ENCODE results near the gene BNC2.

The BNC2 gene

DNA sequence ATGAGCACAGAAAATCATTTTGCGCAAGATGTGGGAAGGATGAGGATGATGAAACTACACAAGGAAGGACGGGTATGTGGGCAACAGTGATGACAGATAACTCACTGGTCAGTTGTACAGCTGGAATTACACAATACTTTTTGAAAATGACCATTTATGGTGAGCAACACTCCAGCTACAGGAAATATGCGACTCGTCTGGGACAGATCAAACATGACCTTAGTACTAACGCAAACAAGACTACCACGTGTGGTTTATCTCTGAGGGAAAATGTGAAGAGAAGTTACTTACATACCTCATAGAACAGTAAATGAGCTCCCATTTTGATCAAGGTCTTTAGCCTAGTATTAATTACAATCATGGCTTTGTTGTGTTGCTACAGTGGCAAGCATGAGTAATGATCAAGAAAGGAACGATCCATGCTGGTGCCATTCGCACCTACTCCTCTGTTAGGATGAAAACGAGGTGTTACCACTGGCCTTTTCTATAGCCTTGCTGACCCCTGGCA, 456.9 kb downstream of the BNC2 start:
- no peak for DNase-seq (ENCODE audit: low read depth)

DNA sequence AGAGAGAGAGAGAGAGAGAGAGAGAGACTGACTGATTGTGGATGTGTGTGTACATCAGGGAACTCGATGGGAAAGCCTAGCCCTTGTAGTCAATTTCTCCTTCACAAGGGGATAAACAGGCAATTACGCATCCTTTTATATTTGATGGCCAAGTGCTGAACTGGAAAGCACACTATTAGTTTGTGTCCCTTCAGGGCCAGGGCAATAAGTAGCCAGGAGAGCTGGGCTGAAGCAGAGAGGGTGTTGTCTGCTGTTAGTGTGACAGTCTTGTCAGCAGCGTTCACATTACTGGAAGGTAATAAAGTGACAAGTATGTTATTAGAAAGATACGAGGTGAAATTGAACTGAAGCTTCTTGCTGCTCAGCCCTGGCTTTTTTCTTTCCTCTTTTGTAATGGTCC, 457.7 kb downstream of the BNC2 start:
- DNase-seq (ENCODE audit: low read depth), result no peak

DNA sequence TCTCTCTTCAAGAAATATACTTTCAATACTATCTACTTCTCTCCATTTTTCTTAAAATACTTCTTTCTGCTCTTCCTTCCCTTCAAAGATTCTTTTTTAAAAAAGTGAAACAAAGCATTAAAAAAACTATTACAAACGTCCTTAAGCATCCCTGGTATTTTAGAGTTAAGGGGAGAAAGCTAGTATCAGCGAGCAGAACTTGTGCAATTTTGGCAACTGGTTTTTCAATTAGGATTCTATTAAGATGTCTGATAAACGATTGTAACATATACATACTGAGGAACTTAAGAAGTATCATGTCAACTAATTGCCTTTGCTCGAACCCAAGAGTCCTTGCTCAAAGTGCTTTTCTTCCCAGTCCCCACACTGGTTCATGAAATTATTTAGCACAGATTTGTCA, 459.2 kb downstream of the BNC2 start:
- DNase-seq (ENCODE audit: low read depth), result no peak

DNA sequence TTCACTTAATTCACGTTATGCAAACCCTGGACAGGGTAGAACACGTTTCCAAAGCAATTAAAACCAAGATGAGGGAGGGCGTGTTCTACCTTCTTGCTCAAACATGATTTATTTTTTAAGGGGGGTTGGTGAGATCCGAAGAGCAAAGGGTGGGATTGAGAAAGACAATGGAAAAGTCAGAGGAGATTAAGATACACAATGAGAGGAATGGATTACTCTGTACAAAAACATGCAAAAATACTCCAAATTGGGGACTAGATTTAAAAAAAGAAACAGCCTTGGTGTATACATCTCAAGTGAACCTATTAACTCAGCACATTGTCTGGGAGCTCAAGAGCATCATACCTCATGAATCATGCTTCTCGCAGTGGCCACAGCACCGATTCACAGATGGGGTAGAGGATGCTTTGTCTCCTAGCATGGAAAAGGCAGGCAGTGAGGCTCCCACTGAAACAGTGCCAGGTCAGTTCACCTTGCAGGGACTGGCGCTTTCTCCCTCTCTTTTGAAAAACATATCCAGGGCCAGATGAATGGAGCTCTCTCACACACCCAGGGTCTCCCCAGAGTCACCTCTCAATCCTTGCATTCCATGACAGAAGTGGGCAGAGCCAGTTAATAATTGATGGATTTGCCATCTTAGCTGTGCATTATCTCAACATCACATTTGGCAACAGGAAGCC, 459.7 kb downstream of the BNC2 start:
- no peak for DNase-seq (ENCODE audit: low read depth)

DNA sequence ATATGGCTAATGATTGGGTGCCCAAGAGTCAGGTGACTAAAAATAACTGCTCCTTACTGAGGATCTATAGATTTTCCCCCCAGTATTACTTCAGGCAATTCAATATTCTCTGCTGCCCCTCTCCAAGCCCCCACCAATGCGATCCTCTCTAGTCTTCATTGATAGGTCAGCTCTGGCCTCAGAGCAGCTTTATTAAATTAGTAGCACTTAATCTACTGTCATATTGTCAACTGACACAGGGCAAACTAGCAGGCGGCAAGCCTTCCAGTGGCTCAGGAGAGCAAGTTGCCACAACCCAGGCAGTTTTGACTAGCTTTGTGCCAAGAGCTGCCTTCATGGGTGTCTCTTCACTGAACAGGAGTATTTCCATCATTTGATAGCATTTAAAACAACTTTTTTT, 462.9 kb downstream of the BNC2 start:
- DNase-seq (ENCODE audit: low read depth), result no peak

DNA sequence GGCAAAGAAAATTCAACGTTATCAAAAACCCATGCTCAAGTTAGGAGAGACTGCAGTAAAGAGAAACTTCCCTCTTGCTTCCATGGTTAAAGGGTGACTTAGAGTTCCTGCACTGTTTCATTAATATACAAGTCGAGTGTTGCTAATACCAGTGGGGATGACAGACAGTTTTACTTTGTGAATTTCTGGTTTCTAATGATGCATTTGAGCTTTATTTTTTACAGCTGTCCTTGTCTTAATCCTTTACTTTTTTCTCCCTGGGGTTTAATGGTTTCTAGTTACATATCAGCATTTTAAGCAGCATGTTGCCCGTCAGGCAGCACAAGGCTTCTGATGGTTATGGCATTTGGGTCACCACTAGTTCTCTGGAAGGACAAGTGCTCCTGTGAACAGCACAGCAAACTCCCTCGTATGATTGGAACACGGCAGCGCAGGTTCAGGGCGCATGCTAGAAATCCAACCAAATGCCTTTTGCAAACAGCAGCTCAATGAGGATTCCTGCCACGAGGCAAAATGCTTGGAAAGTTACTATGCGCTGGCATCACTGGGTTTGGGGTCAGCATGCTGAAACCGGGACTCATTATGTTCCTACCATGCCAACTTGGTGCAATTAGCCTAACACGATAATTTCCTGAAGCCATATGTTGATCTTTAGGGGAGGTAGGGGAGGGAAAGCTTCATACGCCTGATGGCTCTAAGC, 463.8 kb downstream of the BNC2 start:
- DNase-seq (ENCODE audit: low read depth), result no peak

DNA sequence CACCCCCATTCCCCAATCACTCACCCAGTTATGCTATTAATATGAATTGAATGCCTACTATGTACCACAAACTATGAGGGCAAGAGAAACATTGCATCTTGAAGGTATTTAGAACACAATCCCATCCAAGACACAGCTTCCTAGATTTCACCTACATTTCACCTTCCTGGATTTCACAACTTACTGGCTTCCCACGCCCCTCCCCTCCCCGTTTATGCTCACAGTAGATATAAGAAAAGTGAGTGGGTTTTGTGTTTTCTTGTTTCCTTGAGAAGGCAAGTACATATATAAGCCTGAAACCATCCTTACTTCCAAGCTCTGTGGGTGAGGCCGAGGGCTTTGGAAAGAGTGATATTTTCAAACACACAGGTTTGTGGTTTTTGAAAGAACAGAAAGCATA, 465.0 kb downstream of the BNC2 start:
- DNase-seq (ENCODE audit: low read depth), result no peak

DNA sequence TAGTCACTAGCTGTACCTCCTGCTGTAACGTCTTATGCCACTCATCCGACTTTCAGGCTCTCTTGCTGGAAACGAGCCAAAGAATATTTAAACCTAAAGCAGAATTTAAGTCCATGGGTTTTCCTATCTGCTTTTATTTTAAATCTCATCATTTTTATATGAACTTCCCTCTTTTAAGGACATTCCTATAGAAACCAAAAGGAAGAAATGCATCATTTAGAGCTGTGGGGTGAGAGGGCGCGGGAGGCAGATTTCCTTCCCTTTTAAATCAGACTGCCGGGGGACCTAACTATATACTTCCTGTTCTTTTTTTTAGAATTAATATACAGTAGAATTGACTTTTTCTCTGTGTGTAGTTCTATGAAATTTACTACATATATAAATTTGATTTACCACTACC, 468.8 kb downstream of the BNC2 start:
- no peak for DNase-seq (ENCODE audit: low read depth)

DNA sequence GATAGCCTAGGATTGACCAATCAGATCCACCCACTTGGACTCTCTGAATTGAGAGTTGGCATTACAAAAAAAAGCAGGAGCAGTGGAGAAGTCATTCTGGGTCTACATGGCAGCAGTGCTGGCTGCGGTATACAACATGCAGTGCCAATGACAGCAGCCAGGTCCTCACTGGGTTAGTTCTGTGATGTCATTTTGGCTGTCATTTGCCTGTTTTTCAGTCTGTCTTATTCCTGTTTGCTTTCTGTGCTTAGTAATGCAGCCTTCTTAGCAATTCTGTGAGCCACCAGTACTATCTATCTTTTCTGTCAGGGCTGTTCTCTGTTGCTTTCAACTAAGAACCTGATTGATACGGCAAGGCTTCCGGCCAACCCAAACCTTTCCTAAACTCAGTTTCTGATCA, 471.8 kb downstream of the BNC2 start:
- no peak for DNase-seq (ENCODE audit: low read depth)

DNA sequence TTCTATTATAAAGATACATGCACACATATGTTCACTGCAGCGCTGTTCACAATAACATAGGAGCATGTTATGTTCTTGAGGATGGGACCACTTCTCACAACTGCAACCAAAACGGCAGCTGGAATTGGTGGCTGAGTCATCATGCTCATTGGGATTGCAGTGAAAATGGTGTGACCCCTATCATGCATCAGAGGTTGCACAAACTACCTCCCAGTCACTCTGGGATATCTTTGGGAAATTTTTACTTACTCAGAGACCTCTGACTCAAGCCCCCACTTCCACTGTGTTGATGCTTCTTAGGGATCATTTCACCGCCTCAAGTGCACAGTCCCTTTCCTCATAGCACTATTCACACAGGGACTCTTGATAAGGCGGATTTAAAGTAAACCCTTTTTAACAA, 474.1 kb downstream of the BNC2 start:
- no peak for DNase-seq (ENCODE audit: low read depth)

DNA sequence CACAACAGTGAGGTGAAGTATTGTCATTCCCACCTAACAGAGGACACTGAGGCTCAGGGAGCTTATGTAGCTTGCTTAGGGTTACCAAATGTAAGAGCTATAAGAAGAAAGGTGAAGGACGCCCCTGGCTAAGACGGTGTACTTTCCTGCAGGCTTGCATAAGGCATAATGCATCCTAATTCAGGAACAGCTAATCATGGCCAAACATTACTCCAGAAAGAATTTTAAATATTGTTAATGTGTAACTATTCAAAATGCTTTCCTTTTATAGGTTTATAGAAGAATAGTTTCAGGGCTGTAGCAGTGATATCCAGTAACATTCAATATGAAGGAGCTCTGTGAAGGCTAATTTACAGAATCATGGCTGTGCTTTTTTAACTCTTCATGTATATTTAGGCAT, 479.1 kb downstream of the BNC2 start:
- no peak for DNase-seq (ENCODE audit: low read depth)

DNA sequence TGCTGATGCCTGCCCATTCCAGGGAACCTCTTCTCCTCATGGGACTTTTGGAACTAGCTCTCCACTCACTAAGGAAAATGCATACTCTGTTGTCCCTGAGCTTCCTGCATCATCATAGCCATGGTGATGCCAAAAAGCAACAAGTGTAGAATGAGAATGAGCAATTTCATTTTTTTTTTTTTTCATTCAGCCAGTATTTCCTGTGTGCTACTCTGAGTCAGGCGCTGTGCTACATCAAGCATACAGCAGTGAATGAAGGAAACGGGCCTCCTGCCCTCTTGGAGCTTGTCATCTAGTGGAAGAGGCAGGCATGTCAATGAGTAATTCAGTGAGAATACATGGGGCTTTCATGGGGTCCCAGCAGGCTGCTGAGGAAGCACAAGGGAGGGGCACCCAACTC, 483.1 kb downstream of the BNC2 start:
- no peak for DNase-seq (ENCODE audit: low read depth)

DNA sequence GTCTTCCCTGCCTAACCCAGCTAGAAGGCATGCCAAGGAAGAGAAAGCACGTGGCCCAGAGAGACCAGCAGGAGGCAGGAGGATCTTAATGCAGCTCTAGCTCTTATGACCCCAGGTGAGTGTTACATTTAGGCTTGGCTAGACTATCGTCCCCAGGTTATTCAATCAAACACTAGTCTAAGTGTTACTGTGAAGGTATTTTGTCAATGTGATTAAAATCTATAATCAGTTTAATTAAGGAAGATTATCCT, 483.7 kb downstream of the BNC2 start:
- DNase-seq (ENCODE audit: low read depth), result no peak

DNA sequence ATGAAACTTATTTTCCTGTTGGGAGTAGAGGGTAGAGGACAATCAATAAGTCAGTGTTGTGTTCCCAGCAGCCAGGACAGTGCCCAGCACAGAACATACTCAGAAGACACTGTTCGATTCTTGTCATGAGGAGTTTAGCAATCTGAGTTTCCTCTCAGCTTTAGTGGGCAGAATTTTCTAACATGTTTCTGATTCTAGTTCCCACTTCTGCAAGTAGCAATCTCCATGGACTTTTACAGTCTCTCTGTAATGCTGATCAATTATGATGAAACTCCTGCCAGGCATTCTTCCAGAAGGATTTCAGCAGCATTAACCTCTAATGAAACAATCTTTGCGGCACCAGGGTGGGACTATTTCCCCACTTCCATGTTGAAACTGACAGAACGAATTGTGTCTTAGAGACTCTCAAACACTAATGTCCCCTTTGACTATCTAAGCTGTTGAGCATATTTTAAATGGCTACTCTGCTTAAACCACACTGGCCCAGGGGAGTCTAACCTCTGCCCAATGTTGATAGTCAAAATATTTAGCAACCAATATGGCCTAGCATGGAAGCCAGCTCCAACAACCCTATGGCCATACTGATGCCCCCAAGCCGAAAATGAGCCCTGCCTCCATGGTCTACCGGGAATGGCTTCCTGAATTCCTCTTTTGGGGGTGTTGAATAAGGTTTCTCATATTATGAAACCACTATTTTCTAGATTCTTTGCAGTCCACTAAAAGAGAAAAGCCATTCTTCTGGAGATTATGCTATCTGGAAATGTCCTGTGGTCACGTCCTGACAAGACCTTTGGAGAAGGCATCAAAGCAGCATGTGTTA, 484.3 kb downstream of the BNC2 start:
- DNase-seq (ENCODE audit: low read depth), result no peak

DNA sequence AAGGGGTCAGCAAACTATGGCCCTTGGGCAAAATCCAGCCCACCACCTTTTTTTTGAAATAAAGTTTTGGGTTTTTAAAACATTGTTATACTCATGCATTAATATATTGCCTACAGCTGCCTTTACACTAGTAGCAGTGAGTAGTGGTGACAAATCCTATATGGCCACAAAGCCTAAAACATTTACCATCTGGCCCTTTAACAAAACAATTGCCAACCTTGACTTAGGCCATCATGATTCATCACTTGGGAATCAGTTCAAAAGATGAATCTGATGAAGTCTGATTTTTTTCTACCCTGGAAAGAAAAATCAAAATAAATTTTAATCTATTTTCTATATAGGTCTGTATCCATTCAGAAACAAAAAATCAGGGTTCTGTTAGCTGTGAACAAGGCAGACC, 484.9 kb downstream of the BNC2 start:
- no peak for DNase-seq (ENCODE audit: low read depth)

DNA sequence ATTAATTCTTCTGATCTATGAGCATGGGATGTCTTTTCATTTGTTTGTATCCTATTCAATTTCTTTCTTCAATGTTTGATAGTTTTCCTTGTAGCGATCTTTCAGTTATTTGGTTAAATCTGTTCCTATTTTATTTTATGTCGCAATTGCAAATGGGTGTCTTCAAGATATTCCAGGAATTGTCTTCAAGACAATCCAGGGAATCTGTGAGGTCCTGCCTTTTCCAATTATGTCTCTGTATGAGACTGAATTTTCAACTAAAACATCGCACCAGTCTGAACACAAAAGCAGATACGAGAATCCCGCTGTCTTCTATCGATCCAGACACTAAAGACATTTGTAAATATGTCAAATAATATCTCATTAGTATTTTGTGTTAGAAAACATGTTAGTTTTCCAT, 485.5 kb downstream of the BNC2 start:
- no peak for DNase-seq (ENCODE audit: low read depth)

DNA sequence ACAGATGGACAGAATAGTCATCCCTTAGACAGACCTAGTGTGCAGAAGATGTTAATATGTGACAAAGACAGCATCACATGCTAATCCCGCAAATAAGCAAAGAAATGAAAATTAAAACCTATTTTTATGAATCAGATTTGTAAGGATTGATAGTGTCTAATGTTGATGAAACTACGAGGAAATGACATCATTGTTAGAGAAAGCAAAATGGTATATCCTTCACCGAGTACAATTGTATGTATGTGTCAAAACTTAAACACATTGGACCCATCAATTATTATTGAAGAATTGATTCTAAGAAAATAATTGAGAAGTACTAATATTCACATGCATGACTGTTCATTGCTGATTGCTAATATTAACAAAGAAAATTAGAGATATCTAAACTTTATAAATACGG, 493.2 kb downstream of the BNC2 start:
- no peak for DNase-seq (ENCODE audit: low read depth)

DNA sequence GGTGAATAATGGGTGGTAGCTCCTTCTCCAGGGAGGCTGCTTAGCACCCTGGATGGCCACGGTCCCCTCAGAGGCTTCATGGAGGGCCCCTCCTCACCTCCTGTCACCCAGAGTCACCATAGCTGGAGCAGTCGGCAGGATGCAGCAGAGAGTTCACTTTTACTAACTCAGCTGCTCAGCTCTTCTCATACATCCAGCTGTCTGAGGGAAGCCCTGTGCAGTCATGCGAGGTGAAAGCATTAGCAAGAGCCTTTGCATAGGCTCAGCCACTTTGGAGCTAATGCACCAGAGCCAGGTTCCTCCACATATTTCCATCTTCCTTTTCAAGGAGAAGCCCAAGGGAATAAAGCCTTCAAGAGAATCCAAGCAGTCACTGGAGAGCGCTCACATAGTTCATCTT, 499.2 kb downstream of the BNC2 start:
- no peak for DNase-seq (ENCODE audit: low read depth)

DNA sequence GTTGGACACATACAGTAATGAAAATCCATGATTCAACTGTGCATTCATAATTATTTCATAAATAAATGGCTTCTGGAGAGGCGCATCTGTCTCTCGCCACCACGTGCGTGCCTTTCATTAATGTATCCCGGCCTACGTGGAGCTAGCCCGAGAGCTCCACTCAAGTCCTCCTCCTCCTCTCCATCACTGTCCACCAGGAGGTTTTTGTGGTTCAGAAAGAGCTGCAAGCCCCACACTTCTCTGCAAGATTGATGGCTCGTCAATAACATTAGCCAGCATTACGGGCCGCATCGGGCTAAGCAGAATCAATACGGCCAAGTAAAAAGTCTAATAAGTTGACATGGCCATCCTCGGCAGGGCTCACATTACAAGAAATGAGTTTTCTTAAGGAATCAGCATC, 499.8 kb downstream of the BNC2 start:
- no peak for DNase-seq (ENCODE audit: low read depth)

DNA sequence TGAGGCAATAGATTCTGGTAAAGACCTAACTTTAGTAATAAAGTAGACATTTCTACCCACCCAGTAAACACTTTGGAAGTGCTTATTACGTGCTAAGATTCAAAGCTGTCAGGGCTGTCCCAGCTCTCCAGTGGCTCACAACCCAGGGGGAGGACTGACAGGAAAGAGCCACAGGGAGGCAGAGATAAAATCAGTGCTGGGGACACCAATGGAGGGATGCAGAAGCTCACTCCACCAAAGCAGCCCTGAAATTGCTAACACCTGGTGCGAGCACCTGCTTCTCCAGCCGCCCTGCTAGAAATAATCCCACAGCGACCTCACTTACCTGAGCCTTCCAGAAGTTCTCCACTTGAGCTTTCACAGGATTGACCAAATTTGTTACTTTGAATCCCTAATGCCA, 501.0 kb downstream of the BNC2 start:
- no peak for DNase-seq (ENCODE audit: low read depth)

DNA sequence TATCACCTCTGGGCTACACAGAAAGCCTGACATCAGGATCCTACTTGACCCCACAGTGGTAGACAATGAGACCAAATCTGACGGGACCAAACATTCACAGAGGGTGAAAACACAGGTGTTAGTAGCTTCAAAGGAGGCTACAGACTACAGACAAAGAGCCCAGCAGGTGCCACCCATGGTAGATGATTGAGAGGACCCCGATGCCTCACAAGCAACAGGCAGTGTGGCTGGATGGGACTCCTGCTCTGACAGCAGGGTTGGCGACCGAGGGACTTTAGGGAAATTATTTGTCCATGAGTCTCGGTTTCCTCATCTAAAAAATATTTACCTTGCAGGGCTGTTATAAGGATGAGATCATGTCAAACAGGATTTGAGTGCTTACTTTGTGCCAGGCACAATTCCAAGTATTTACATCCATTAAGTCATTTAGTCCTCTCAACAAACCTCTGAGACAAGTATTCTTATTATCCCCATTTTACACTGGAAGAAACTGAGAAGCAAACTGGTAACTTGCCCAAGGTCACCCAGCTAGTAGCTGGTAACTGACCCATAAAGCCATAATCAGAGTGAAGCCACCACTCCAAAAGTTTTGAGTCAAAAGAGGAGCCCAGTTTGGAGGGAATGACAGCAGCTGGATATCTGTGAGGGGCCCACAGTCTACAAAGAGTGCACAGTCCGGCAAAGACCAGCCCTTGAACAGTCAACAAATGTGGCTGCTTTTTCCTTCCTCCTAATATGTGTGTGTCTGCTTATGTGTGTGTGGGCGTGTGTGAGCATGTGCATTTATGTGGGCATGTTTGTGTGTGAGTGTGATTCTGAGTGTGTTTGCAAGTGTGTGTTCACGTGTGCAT, 502.0 kb downstream of the BNC2 start:
- no peak for DNase-seq (ENCODE audit: low read depth)

DNA sequence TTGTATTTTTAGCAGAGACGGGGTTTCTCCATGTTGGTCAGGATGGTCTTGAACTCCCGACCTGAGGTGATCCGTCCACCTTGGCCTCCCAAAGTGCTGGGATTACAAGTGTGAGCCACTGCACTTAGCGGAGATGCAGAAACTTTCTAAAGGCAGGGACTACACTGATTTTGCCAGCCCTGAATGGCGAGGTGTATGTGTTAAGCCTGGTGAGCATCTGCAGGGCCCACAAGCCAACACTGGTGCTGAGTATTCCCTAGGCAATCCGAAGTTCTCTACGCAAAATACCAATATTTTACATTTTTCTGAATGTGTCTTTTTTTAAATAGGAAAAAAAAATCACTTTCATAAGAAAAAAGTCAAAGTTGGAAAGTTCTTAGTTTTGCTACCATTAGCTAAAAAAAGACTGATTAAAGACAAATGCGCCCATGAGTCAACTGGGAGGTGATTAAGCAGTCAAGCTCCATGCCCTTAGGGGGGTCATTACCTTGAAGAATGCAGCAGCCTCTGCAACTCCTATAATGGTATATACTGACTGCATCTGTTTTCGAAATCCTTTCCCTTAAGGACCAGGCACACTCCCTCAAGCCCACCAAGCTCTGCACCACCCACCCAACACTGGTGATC, 502.8 kb downstream of the BNC2 start:
- no peak for DNase-seq (ENCODE audit: low read depth)

Data from activated T-cell treated with anti-CD3 and anti-CD28 coated beads for 24 hours (primary cell).